Measurements from ENCODE around the gene PLXNA3. TPM values are rescaled to one million over a fixed set of nuclear protein-coding genes. Genes with fewer than 3 reads are reported as not detected.

PLXNA3 gene
- total and polyA plus RNA-seq, 2 experiments from 2014 or later: 25.9 to 35.1 TPM

DNA sequence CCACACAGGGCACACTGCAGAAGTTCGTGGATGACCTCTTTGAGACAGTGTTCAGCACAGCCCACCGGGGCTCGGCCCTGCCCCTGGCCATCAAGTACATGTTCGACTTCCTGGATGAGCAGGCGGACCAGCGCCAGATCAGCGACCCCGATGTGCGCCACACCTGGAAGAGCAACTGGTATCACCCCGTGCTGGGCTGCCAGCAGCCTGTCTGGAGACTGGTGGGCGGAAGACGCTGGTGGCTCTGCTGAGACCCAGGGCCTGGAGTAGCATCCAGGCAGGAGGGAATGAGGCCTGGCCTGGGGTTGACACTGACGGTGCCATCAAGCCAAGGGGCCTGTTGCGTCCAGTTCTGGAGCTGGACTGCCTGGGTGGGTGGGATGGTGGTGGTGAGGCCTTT is 12.4 kb downstream of the PLXNA3 start:
- DNase-seq: no peak
- no peaks in the 10 kb centered on the region for H3K27me3 ChIP-seq (replicated peaks; ENCODE audit: insufficient read depth)
- H3F3A ChIP-seq (ENCODE audit: insufficient read depth): peaks cover 3% of the 10 kb centered on the region; the same call in 1 of the 2 replicates
- H3K9me3 ChIP-seq (ENCODE audit: low read depth): no peaks in the 10 kb centered on the region
- no peak overlapping the region for H3K27ac ChIP-seq
- H3K4me3 ChIP-seq: no peak overlapping the region
- H3K9me2 ChIP-seq (ENCODE audit: insufficient read depth): no peaks in the 10 kb centered on the region
- in situ Hi-C loops (cut with MboI): no loop called here
- TF ChIP-seq EZH2phosphoT487 (IDR thresholded peaks at IDR 0.05; ENCODE audit: insufficient read depth, low read depth) (no peak), EZH2 (IDR thresholded peaks at IDR 0.05; ENCODE audit: insufficient read depth, poor library complexity, severe bottlenecking) (no peak)
- H3K4me1 ChIP-seq (ENCODE audit: insufficient read depth): no peaks in the 10 kb centered on the region
- no peaks in the 10 kb centered on the region for H4K20me1 ChIP-seq (ENCODE audit: insufficient read depth)
- H3K9ac ChIP-seq: no peak overlapping the region
- WGBS, 2 experiments (ENCODE audit: low coverage in 1 of 2, low lambda C conversion rate in 2 of 2, missing lambda C conversion rate in 2 of 2): 91 to 96% methylated on average over 6 to 14 of the region's 14 CpGs
- H3K4me2 ChIP-seq (ENCODE audit: unreplicated experiment): no peak overlapping the region
- H3K36me3 ChIP-seq (ENCODE audit: low read depth): no peaks in the 10 kb centered on the region
- no peak overlapping the region for H2AFZ ChIP-seq
- no peaks in the 10 kb centered on the region for H3K79me2 ChIP-seq (ENCODE audit: insufficient read depth)

DNA sequence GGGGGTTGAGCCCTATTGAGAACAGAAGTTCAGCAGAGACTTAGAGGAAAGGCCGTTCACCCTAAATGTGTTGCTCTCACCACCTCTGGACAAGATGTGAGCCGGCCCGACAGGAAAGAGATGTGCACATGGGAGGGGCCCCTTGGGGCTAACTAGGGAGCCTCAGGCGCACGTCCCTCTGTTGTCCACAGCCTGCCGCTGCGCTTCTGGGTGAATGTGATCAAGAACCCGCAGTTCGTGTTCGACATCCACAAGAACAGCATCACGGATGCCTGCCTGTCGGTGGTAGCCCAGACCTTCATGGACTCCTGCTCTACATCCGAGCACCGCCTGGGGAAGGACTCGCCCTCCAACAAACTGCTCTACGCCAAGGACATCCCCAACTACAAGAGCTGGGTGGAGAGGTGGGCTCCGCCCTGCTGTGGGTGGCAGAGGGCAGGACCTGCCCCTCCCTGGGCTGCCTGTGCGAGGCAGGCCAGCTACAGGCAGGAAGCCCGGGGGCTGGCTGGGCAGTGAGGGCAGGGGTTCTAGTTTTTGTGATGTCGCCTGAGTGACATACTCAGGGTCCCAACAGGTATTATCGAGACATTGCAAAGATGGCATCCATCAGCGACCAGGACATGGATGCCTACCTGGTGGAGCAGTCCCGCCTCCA is 13.0 kb downstream of the PLXNA3 start:
- 83 to 90% methylated on average over 16 to 17 of the region's 23 CpGs for WGBS, 2 experiments (ENCODE audit: low coverage in 1 of 2, low lambda C conversion rate in 2 of 2, missing lambda C conversion rate in 2 of 2)

DNA sequence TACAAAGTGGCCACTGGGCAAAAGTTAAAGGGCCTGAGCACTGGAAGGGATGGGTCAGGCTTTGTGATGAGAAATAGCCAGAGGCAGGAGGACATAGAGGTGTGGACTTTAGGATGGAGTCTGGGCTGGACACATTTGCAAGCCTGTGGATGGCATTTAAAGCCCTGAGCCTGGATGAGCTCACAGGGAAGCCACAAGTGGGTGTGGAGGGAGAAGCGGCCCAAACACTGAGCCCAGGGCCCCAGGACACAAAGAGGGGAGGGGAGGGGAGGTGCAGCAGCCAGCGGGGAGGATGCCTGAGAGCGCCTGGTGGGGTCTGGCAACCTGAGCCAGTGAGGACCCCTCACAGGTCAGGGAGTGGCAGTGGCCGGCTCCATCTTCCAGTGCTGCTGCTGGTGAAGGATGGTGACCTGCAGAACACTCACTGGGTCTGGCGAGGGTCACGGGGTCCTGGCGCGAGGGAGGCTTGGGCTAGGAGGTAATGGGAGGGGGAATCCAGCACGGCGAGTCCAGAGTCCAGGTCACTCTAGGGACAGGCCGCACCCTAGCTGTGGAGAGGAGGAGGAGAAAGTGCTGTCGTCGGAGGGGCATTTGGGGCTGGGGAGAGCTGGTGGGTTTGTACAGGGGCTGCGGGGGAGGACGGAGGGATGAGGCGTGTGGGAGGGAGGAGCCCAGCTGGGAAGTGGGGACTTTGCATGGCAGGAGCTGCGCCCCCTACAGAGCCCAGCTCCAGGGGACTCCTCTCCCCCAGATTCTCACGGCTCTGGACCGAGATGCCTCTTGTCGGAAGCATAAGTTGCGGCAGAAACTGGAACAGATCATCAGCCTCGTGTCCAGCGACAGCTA is 14.0 kb downstream of the PLXNA3 start:
- Histone ChIP-seq H3K9ac (no peak overlapping the region), H3F3A (ENCODE audit: insufficient read depth) (peaks cover 5% of the 10 kb centered on the region; the same call in 1 of the 2 replicates), H3K4me3 (no peak overlapping the region), H3K27me3 (replicated peaks; ENCODE audit: insufficient read depth) (no peaks in the 10 kb centered on the region), H4K20me1 (ENCODE audit: insufficient read depth) (no peaks in the 10 kb centered on the region), H3K9me3 (ENCODE audit: low read depth) (no peaks in the 10 kb centered on the region), H3K36me3 (ENCODE audit: low read depth) (no peaks in the 10 kb centered on the region), H3K9me2 (ENCODE audit: insufficient read depth) (no peaks in the 10 kb centered on the region), H3K4me2 (ENCODE audit: unreplicated experiment) (no peak overlapping the region), H3K79me2 (ENCODE audit: insufficient read depth) (no peaks in the 10 kb centered on the region), H2AFZ (no peak overlapping the region), H3K27ac (no peak overlapping the region), H3K4me1 (ENCODE audit: insufficient read depth) (no peaks in the 10 kb centered on the region)
- no peak for DNase-seq
- TF ChIP-seq EZH2 (IDR thresholded peaks at IDR 0.05; ENCODE audit: insufficient read depth, poor library complexity, severe bottlenecking) (no peak), EZH2phosphoT487 (IDR thresholded peaks at IDR 0.05; ENCODE audit: insufficient read depth, low read depth) (no peak)
- 83 to 100% methylated on average over 6 to 19 of the region's 23 CpGs for WGBS, 2 experiments (ENCODE audit: low coverage in 1 of 2, low lambda C conversion rate in 2 of 2, missing lambda C conversion rate in 2 of 2)
- in situ Hi-C loops (cut with MboI): no loop called here

More for the DNA sequence above, 13.0 kb downstream of the PLXNA3 start:
- Histone ChIP-seq H3K4me3 (no peak overlapping the region), H3K9me3 (ENCODE audit: low read depth) (no peaks in the 10 kb centered on the region), H4K20me1 (ENCODE audit: insufficient read depth) (no peaks in the 10 kb centered on the region), H3K9me2 (ENCODE audit: insufficient read depth) (no peaks in the 10 kb centered on the region), H3F3A (ENCODE audit: insufficient read depth) (peaks cover 5% of the 10 kb centered on the region; the same call in 1 of the 2 replicates), H2AFZ (no peak overlapping the region), H3K4me1 (ENCODE audit: insufficient read depth) (no peaks in the 10 kb centered on the region), H3K27ac (no peak overlapping the region), H3K9ac (no peak overlapping the region), H3K79me2 (ENCODE audit: insufficient read depth) (no peaks in the 10 kb centered on the region), H3K27me3 (replicated peaks; ENCODE audit: insufficient read depth) (no peaks in the 10 kb centered on the region), H3K36me3 (ENCODE audit: low read depth) (no peaks in the 10 kb centered on the region), H3K4me2 (ENCODE audit: unreplicated experiment) (no peak overlapping the region)
- in situ Hi-C loops (cut with MboI): no loop called here
- no peak for DNase-seq
- TF ChIP-seq EZH2phosphoT487 (IDR thresholded peaks at IDR 0.05; ENCODE audit: insufficient read depth, low read depth) (no peak), EZH2 (IDR thresholded peaks at IDR 0.05; ENCODE audit: insufficient read depth, poor library complexity, severe bottlenecking) (no peak)

DNA sequence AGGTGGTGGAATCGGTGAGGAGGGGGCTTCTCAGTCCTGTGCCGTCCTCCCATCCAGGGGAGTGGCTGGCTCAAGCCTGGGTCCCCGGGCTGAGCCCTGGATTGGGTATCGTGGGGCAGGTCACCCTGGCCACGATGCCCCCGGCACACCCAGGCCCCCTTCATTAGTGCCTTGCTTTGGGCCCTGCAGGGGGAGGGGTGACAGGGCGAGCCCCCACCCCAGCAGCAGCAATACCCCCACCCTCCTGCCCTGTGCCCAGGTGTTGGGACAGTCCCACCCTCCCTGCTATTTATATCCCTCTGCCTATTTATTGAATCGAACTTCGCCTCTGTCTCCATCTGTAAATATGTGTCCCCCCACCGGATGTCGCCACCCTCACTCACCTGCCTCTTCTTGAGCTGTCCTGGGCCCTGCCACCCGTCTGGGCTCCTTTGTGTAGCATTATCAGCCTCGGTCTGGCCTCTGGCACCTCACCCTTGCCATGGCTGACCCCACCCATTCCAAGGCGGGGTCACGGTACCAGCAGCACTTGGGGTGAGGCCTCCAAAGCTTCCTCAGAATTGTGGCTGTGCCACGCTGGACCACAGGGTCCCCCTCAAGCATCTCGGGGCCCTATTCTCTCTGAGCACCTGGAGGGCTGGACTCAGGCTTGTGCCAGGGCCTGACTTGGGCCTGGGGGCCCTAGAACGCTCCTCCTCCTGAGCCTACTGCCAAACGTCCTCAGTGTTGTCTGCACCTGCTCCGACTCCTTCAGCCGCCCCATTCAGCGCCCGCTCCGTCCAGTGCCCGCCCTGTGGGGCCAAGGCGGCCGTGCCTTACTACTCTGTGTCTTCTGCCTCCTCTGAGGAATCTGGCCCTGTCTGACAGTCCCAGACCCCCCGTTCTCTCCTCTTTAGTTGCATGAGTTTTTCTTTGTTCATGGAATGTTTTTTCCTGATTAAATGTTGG is 14.9 kb downstream of the PLXNA3 start:
- H3K9me3 ChIP-seq (ENCODE audit: low read depth): no peaks in the 10 kb centered on the region
- in situ Hi-C loops (cut with MboI): no loop called here

More for the DNA sequence above, 14.9 kb downstream of the PLXNA3 start:
- no peak overlapping the region for H2AFZ ChIP-seq
- H3K79me2 ChIP-seq (ENCODE audit: insufficient read depth): no peaks in the 10 kb centered on the region
- no peak overlapping the region for H3K4me2 ChIP-seq (ENCODE audit: unreplicated experiment)
- H3K4me1 ChIP-seq (ENCODE audit: insufficient read depth): no peaks in the 10 kb centered on the region
- no peaks in the 10 kb centered on the region for H4K20me1 ChIP-seq (ENCODE audit: insufficient read depth)
- no peaks in the 10 kb centered on the region for H3K36me3 ChIP-seq (ENCODE audit: low read depth)
- no peak overlapping the region for H3K27ac ChIP-seq
- no peak overlapping the region for H3K4me3 ChIP-seq
- no peaks in the 10 kb centered on the region for H3K27me3 ChIP-seq (replicated peaks; ENCODE audit: insufficient read depth)
- TF ChIP-seq EZH2phosphoT487 (IDR thresholded peaks at IDR 0.05; ENCODE audit: insufficient read depth, low read depth) (no peak), EZH2 (IDR thresholded peaks at IDR 0.05; ENCODE audit: insufficient read depth, poor library complexity, severe bottlenecking) (no peak)
- peaks cover 13% of the 10 kb centered on the region; the same call in 1 of the 2 replicates for H3F3A ChIP-seq (ENCODE audit: insufficient read depth)
- 89% methylated on average over 22 to 23 of the region's 28 CpGs for WGBS, 2 experiments (ENCODE audit: low coverage in 1 of 2, low lambda C conversion rate in 2 of 2, missing lambda C conversion rate in 2 of 2)
- no peak for DNase-seq
- H3K9ac ChIP-seq: no peak overlapping the region
- H3K9me2 ChIP-seq (ENCODE audit: insufficient read depth): no peaks in the 10 kb centered on the region
